HEK293 (cell line): ENCODE data around the gene BFAR.

Experiments used
- CTCF ChIA-PET: fragments of 350-600 bp; formaldehyde crosslinking; extraction: SDS; loops from one replicate; lab custom pipeline; 2021; ENCODE audit warnings: antibody characterized with exemption; lab: Yijun Ruan, JAX
- POLR2A ChIA-PET: fragments of 300-600 bp; formaldehyde crosslinking; extraction: SDS; loops from one replicate; lab custom pipeline; 2020; ENCODE audit warnings: antibody characterized with exemption, inconsistent platforms; lab: Yijun Ruan, JAX
- H3K27ac ChIP-seq: fragments of 200-500 bp; sonication (Bioruptor generic); 2 replicates; pipeline ENCODE4 v1.5.1; 2014; ENCODE audit warnings: low read depth, low read length, control low read depth, inconsistent platforms; ENCODE audit errors: extremely low read depth
- H3K36me3 ChIP-seq, 2 experiments: fragments of 200-500 bp in 1 of 2; sonication (Bioruptor generic) in 1 of 2; 1 replicate in 1 of 2; 2 replicates in 1 of 2; pipeline ENCODE4 v1.5.1; 2014 to 2017; ENCODE audit warnings: inconsistent platforms in 2 of 2, low read length in 2 of 2; ENCODE audit not compliant: control insufficient read depth in 2 of 2, insufficient read depth in 1 of 2
- H3K4me1 ChIP-seq: fragments of 200-500 bp; sonication (Bioruptor generic); 2 replicates; pipeline ENCODE4 v1.5.1; 2014; ENCODE audit warnings: mild to moderate bottlenecking, low read length, inconsistent platforms; ENCODE audit not compliant: control insufficient read depth, insufficient read depth
- H3K4me3 ChIP-seq: 2 replicates; pipeline ENCODE4 v1.5.1; 2011; ENCODE audit warnings: low read depth, mild to moderate bottlenecking, control low read depth, low read length, moderate library complexity
- H3K9me3 ChIP-seq: fragments of 200-500 bp; sonication (Bioruptor generic); 2 replicates; pipeline ENCODE4 v1.5.1; 2014; ENCODE audit warnings: low read depth, low read length, inconsistent platforms; ENCODE audit not compliant: control insufficient read depth, insufficient read depth
- EGR2 ChIP-seq: fragments of 450-650 bp; formaldehyde crosslinking; IDR thresholded peaks from 2 replicates; pipeline ENCODE4 v1.5.1; 2016; ENCODE audit warnings: low read depth, missing biosample characterization, missing genetic modification characterization
- REPIN1 ChIP-seq: fragments of 450-650 bp; formaldehyde crosslinking; IDR thresholded peaks from 2 replicates; pipeline ENCODE4 v1.5.1; 2017; ENCODE audit warnings: missing biosample characterization, missing genetic modification characterization, low read depth
- ZBTB17 ChIP-seq: fragments of 450-650 bp; formaldehyde crosslinking; IDR thresholded peaks from 2 replicates; pipeline ENCODE4 v1.5.1; 2016; ENCODE audit warnings: missing biosample characterization, missing genetic modification characterization
- ZIC2 ChIP-seq: fragments of 450-650 bp; formaldehyde crosslinking; IDR thresholded peaks from 2 replicates; pipeline ENCODE4 v1.5.1; 2016; ENCODE audit warnings: missing biosample characterization, missing genetic modification characterization
- ZNF214 ChIP-seq: fragments of 450-650 bp; formaldehyde crosslinking; IDR thresholded peaks from 2 replicates; pipeline ENCODE4 v1.5.1; 2017; ENCODE audit warnings: missing biosample characterization, mild to moderate bottlenecking, missing genetic modification characterization, borderline replicate concordance
- ZNF311 ChIP-seq: fragments of 450-650 bp; formaldehyde crosslinking; IDR thresholded peaks from 2 replicates; pipeline ENCODE4 v1.5.1; 2017; ENCODE audit warnings: missing biosample characterization, missing genetic modification characterization, borderline replicate concordance
- ZNF335 ChIP-seq: fragments of 450-650 bp; formaldehyde crosslinking; conservative IDR thresholded peaks from 2 replicates; pipeline ENCODE4 v1.5.1; 2016; ENCODE audit warnings: missing biosample characterization, missing genetic modification characterization
- ZNF521 ChIP-seq: fragments of 450-650 bp; formaldehyde crosslinking; IDR thresholded peaks from 2 replicates; pipeline ENCODE4 v1.5.1; 2017; ENCODE audit warnings: missing biosample characterization, mild to moderate bottlenecking, missing genetic modification characterization
- ZNF600 ChIP-seq: fragments of 450-650 bp; formaldehyde crosslinking; IDR thresholded peaks from 2 replicates; pipeline ENCODE4 v1.5.1; 2016; ENCODE audit warnings: missing biosample characterization, missing genetic modification characterization
- ZNF654 ChIP-seq: fragments of 450-650 bp; formaldehyde crosslinking; IDR thresholded peaks from 2 replicates; pipeline ENCODE4 v1.5.1; 2016; ENCODE audit warnings: low read depth, missing biosample characterization, missing genetic modification characterization
- ZNF664 ChIP-seq: fragments of 450-650 bp; formaldehyde crosslinking; IDR thresholded peaks from 2 replicates; pipeline ENCODE4 v1.5.1; 2016; ENCODE audit warnings: missing biosample characterization, missing genetic modification characterization
- ZNF670 ChIP-seq: fragments of 450-650 bp; formaldehyde crosslinking; IDR thresholded peaks from 2 replicates; pipeline ENCODE4 v1.5.1; 2016; ENCODE audit warnings: missing biosample characterization, missing genetic modification characterization, low read depth
- ZNF837 ChIP-seq: fragments of 450-650 bp; formaldehyde crosslinking; IDR thresholded peaks from 2 replicates; pipeline ENCODE4 v1.5.1; 2016; ENCODE audit warnings: missing biosample characterization, missing genetic modification characterization
- TF ChIP-seq, protein P1 (sequence below): fragments of 450-650 bp; formaldehyde crosslinking; IDR thresholded peaks from 2 replicates; pipeline ENCODE4 v1.5.1; 2016; ENCODE audit warnings: missing biosample characterization, missing genetic modification characterization, low read depth
- TF ChIP-seq, protein P2 (sequence below): fragments of 450-650 bp; formaldehyde crosslinking; IDR thresholded peaks from 2 replicates; pipeline ENCODE4 v1.5.1; 2016; ENCODE audit warnings: missing biosample characterization, missing genetic modification characterization
- TF ChIP-seq, protein P3 (sequence below): fragments of 450-650 bp; formaldehyde crosslinking; IDR thresholded peaks from 2 replicates; pipeline ENCODE4 v1.5.1; 2016; ENCODE audit warnings: missing biosample characterization, missing genetic modification characterization
- TF ChIP-seq, protein P4 (sequence below): fragments of 450-650 bp; formaldehyde crosslinking; IDR thresholded peaks from 2 replicates; pipeline ENCODE4 v1.5.1; 2016; ENCODE audit warnings: missing biosample characterization, missing genetic modification characterization
- TF ChIP-seq, protein P5 (sequence below): fragments of 450-650 bp; formaldehyde crosslinking; IDR thresholded peaks from 2 replicates; pipeline ENCODE4 v1.5.1; 2017; ENCODE audit warnings: missing biosample characterization, missing genetic modification characterization
- TF ChIP-seq, protein P6 (sequence below): fragments of 450-650 bp; formaldehyde crosslinking; IDR thresholded peaks from 2 replicates; pipeline ENCODE4 v1.5.1; 2016; ENCODE audit warnings: missing biosample characterization, missing genetic modification characterization

Gene BFAR

DNA sequence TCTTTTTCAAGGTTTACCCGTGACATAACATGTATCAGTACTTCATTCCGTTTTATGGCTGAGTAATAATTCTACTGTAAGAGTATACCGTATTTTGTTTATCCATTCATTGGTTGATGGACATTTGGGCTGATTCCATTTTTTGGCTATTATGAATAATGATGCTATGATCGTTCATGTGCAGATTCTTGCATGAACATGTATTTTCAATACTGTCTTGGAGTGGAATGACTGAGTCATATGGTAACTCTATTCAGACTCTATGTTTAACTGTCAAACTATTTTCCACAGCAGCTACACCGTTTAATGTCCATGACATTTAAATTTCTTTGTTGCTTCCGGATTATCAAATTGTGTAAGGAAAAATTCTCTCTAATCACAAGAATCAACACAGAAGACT lies 17.9 kb downstream of the BFAR start:
- TF ChIP-seq ZNF214 (tag by site-specific recombination), result no peak
- TF ChIP-seq, protein P1, sequence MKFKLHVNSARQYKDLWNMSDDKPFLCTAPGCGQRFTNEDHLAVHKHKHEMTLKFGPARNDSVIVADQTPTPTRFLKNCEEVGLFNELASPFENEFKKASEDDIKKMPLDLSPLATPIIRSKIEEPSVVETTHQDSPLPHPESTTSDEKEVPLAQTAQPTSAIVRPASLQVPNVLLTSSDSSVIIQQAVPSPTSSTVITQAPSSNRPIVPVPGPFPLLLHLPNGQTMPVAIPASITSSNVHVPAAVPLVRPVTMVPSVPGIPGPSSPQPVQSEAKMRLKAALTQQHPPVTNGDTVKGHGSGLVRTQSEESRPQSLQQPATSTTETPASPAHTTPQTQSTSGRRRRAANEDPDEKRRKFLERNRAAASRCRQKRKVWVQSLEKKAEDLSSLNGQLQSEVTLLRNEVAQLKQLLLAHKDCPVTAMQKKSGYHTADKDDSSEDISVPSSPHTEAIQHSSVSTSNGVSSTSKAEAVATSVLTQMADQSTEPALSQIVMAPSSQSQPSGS (tag by site-specific recombination), result no peak
- TF ChIP-seq, protein P2, sequence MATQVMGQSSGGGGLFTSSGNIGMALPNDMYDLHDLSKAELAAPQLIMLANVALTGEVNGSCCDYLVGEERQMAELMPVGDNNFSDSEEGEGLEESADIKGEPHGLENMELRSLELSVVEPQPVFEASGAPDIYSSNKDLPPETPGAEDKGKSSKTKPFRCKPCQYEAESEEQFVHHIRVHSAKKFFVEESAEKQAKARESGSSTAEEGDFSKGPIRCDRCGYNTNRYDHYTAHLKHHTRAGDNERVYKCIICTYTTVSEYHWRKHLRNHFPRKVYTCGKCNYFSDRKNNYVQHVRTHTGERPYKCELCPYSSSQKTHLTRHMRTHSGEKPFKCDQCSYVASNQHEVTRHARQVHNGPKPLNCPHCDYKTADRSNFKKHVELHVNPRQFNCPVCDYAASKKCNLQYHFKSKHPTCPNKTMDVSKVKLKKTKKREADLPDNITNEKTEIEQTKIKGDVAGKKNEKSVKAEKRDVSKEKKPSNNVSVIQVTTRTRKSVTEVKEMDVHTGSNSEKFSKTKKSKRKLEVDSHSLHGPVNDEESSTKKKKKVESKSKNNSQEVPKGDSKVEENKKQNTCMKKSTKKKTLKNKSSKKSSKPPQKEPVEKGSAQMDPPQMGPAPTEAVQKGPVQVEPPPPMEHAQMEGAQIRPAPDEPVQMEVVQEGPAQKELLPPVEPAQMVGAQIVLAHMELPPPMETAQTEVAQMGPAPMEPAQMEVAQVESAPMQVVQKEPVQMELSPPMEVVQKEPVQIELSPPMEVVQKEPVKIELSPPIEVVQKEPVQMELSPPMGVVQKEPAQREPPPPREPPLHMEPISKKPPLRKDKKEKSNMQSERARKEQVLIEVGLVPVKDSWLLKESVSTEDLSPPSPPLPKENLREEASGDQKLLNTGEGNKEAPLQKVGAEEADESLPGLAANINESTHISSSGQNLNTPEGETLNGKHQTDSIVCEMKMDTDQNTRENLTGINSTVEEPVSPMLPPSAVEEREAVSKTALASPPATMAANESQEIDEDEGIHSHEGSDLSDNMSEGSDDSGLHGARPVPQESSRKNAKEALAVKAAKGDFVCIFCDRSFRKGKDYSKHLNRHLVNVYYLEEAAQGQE (tag by site-specific recombination), result no peak
- Histone ChIP-seq H3K27ac (no peak overlapping the region), H3K9me3 (no peaks in the 10 kb centered on the region), H3K4me3 (no peak overlapping the region), H3K4me1 (no peaks in the 10 kb centered on the region), H3K36me3 (peaks cover 70 to 72% of the 10 kb centered on the region in 2 experiments)
- CTCF ChIA-PET, result no interaction called here
- POLR2A ChIA-PET, result interaction anchor here (1.4 kb wide), 1 partner anchor 17 kb away, joined by 5 read pairs; no protein-coding TSS in a partner anchor

DNA sequence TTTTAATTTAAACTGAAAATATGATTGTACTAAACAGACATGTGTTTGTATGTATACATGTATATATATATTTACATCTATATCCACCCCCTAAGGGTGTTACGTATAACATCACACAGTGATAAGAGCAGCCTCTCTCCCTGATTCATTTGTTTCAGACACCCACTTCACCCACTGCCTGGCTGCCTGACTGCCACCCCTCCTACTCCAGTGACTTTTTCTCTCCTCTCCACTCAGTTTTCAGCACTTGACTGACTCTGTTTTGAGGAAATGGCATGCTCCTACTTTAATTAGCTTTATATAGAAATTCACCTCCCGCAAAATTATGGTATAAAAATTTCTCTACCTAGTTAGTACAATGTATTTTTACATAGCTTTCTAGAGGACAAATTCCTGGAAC lies 20.0 kb downstream of the BFAR start:
- Histone ChIP-seq H3K4me1 (no peaks in the 10 kb centered on the region), H3K36me3 (peaks cover 70 to 75% of the 10 kb centered on the region in 2 experiments)
- CTCF ChIA-PET, result no interaction called here

DNA sequence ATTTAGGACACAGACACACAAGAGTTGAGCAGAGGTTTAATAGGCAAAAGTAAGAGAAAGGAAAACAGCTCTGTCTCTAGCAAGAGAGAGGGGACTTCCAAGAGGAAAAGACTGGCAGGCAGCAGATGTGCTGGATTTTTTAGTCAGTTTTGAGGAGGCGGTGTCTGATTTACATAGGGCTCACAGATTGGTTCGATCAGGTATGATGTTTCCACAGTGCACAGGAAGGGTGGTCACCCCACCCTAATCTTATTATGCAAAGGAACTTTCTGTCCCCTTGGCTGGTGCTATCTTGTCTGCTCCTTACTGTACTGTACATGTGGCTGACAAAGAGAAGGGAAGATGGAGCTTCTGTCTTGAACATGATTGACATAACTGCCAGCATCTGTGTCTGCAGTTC lies 25.3 kb downstream of the BFAR start:
- ChIA-PET POLR2A (no interaction called here), CTCF (no interaction called here)
- H3K9me3 ChIP-seq, result no peaks in the 10 kb centered on the region
- H3K27ac ChIP-seq, result no peak overlapping the region
- H3K36me3 ChIP-seq, result peaks cover 56 to 62% of the 10 kb centered on the region in 2 experiments
- no peak overlapping the region for H3K4me3 ChIP-seq
- H3K4me1 ChIP-seq, result no peaks in the 10 kb centered on the region
- TF ChIP-seq ZNF664 (tag by site-specific recombination), result no peak
- TF ChIP-seq, protein P3, sequence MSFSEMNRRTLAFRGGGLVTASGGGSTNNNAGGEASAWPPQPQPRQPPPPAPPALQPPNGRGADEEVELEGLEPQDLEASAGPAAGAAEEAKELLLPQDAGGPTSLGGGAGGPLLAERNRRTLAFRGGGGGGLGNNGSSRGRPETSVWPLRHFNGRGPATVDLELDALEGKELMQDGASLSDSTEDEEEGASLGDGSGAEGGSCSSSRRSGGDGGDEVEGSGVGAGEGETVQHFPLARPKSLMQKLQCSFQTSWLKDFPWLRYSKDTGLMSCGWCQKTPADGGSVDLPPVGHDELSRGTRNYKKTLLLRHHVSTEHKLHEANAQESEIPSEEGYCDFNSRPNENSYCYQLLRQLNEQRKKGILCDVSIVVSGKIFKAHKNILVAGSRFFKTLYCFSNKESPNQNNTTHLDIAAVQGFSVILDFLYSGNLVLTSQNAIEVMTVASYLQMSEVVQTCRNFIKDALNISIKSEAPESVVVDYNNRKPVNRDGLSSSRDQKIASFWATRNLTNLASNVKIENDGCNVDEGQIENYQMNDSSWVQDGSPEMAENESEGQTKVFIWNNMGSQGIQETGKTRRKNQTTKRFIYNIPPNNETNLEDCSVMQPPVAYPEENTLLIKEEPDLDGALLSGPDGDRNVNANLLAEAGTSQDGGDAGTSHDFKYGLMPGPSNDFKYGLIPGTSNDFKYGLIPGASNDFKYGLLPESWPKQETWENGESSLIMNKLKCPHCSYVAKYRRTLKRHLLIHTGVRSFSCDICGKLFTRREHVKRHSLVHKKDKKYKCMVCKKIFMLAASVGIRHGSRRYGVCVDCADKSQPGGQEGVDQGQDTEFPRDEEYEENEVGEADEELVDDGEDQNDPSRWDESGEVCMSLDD (tag by site-specific recombination), result no peak
- no peak for TF ChIP-seq ZIC2 (tag by site-specific recombination)
- no peak for TF ChIP-seq REPIN1 (tag by site-specific recombination)
- TF ChIP-seq ZBTB17 (tag by site-specific recombination), result no peak
- TF ChIP-seq, protein P4, sequence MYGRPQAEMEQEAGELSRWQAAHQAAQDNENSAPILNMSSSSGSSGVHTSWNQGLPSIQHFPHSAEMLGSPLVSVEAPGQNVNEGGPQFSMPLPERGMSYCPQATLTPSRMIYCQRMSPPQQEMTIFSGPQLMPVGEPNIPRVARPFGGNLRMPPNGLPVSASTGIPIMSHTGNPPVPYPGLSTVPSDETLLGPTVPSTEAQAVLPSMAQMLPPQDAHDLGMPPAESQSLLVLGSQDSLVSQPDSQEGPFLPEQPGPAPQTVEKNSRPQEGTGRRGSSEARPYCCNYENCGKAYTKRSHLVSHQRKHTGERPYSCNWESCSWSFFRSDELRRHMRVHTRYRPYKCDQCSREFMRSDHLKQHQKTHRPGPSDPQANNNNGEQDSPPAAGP (tag by site-specific recombination), result no peak
- TF ChIP-seq ZNF335, result no peak
- no peak for TF ChIP-seq ZNF521 (tag by site-specific recombination)
- no peak for TF ChIP-seq ZNF600 (tag by site-specific recombination)
- no peak for TF ChIP-seq ZNF670 (tag by site-specific recombination)
- TF ChIP-seq ZNF654 (tag by site-specific recombination), result no peak
- no peak for TF ChIP-seq ZNF837 (tag by site-specific recombination)

More for the DNA sequence above, 20.0 kb downstream of the BFAR start:
- H3K27ac ChIP-seq, result no peak overlapping the region
- no peak overlapping the region for H3K4me3 ChIP-seq
- TF ChIP-seq, protein P5, sequence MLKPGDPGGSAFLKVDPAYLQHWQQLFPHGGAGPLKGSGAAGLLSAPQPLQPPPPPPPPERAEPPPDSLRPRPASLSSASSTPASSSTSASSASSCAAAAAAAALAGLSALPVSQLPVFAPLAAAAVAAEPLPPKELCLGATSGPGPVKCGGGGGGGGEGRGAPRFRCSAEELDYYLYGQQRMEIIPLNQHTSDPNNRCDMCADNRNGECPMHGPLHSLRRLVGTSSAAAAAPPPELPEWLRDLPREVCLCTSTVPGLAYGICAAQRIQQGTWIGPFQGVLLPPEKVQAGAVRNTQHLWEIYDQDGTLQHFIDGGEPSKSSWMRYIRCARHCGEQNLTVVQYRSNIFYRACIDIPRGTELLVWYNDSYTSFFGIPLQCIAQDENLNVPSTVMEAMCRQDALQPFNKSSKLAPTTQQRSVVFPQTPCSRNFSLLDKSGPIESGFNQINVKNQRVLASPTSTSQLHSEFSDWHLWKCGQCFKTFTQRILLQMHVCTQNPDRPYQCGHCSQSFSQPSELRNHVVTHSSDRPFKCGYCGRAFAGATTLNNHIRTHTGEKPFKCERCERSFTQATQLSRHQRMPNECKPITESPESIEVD, result no peak
- TF ChIP-seq ZNF311 (tag by site-specific recombination) (no peak), EGR2 (peak; percentile 49; the same call in 1 of the 2 replicates)
- TF ChIP-seq, protein P6, sequence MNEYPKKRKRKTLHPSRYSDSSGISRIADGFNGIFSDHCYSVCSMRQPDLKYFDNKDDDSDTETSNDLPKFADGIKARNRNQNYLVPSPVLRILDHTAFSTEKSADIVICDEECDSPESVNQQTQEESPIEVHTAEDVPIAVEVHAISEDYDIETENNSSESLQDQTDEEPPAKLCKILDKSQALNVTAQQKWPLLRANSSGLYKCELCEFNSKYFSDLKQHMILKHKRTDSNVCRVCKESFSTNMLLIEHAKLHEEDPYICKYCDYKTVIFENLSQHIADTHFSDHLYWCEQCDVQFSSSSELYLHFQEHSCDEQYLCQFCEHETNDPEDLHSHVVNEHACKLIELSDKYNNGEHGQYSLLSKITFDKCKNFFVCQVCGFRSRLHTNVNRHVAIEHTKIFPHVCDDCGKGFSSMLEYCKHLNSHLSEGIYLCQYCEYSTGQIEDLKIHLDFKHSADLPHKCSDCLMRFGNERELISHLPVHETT, result no peak
- no peaks in the 10 kb centered on the region for H3K9me3 ChIP-seq
- POLR2A ChIA-PET, result interaction anchor here (0.7 kb wide), 1 partner anchor 1741 kb away, joined by 5 read pairs; no protein-coding TSS in a partner anchor
